D721Med (cell line): ENCODE measurements around the gene CHST8.

Source experiments
- DNase-seq: peaks from one replicate; pipeline ENCODE4 v3.0.0; 2011; ENCODE audit warnings: low spot score; ENCODE audit not compliant: insufficient read length
- FAIRE-seq: peaks from 2 replicates; lab custom pipeline; 2011; peaks lifted over from hg19 to GRCh38; lab: Jason Lieb, UNC
- CTCF ChIP-seq: IDR thresholded peaks from 2 replicates; pipeline ENCODE4 v1.5.1; 2012; ENCODE audit warnings: mild to moderate bottlenecking, control low read depth; ENCODE audit not compliant: insufficient read depth; ENCODE audit errors: missing control alignments

CHST8 gene

GRCh38 chr19:33781415-33781935 is 159.7 kb downstream of the CHST8 start:
- no peak for TF ChIP-seq CTCF
- FAIRE-seq (no peak), DNase-seq (no peak)

- DNase-seq (no peak), FAIRE-seq (no peak)
- no peak for TF ChIP-seq CTCF
Measured at GRCh38 chr19:33781996-33782395, 160.2 kb downstream of the CHST8 start.

GRCh38 chr19:33784432-33784831 is 162.7 kb downstream of the CHST8 start:
- DNase-seq: no peak
- FAIRE-seq: no peak
- no peak for TF ChIP-seq CTCF

- no peak for FAIRE-seq
- no peak for TF ChIP-seq CTCF
- DNase-seq: no peak
Measured at GRCh38 chr19:33785795-33786194, 164.0 kb downstream of the CHST8 start.

GRCh38 chr19:33788676-33789075 is 166.9 kb downstream of the CHST8 start:
- DNase-seq: no peak
- no peak for FAIRE-seq
- no peak for TF ChIP-seq CTCF

GRCh38 chr19:33789344-33789743 is 167.6 kb downstream of the CHST8 start:
- no peak for TF ChIP-seq CTCF
- DNase-seq: no peak
- no peak for FAIRE-seq

GRCh38 chr19:33794683-33795369 is 173.1 kb downstream of the CHST8 start:
- FAIRE-seq: no peak

More at GRCh38 chr19:33794683-33795369, 173.1 kb downstream of the CHST8 start:
- TF ChIP-seq CTCF: no peak
- no peak for DNase-seq
